ENCODE measurements around the gene CNTNAP3B.
"Not testable (repeated sequence)": the region's sequence is repeated elsewhere in the genome, so short reads cannot be mapped to it uniquely, and the experiment has no call there.

- peak; percentile 3 for TF ChIP-seq CTCF (IDR thresholded peaks at IDR 0.05; ENCODE audit: insufficient read depth, low read depth, low read length)
- not testable (repeated sequence) for TF ChIP-seq EZH2 (IDR thresholded peaks at IDR 0.05; ENCODE audit: insufficient read depth, low read length)
Measured at GRCh38 chr9:42160299-42160698, 31.1 kb upstream of the CNTNAP3B start.
